LHCN-M2 (cell line): ENCODE measurements around the gene MYO16. TPM values are rescaled to one million over a fixed set of nuclear protein-coding genes. Genes with fewer than 3 reads are reported as not detected.
"Not testable (repeated sequence)": the region's sequence is repeated elsewhere in the genome, so short reads cannot be mapped to it uniquely, and the experiment has no call there.

Experiments used
- DNase-seq: peaks from one replicate; pipeline ENCODE4 v3.0.0-alpha.2; 2012; ENCODE audit warnings: low read depth
- total RNA-seq: library from RNA; depleted of rRNA; stranded (reverse); fragments of >200 nt; gene quantifications from 2 replicates; pipeline ENCODE4 v1.2.3, GENCODE V29; 2014

MYO16 gene
- total RNA-seq, 1 experiment from 2014 or later, result not detected

DNA sequence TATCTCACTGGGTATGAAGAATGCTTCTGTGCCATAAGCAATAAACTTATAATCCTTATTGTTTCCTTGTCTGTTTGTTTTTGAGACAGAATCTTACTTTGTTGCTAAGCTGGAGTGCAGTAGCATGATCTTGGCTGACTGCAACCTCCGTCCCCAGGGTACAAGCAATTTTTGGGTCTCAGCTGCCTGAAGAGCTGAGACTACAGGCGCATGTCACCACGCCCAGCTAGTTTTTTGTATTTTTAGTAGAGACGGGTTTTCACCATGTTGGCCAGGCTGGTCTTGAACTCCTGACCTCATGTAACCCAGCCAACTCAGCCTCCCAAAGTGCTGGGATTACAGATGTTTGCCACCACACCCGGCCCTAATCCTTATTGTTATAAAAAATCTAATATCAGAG is 112.5 kb downstream of the MYO16 start:
- DNase-seq, result no peak

DNA sequence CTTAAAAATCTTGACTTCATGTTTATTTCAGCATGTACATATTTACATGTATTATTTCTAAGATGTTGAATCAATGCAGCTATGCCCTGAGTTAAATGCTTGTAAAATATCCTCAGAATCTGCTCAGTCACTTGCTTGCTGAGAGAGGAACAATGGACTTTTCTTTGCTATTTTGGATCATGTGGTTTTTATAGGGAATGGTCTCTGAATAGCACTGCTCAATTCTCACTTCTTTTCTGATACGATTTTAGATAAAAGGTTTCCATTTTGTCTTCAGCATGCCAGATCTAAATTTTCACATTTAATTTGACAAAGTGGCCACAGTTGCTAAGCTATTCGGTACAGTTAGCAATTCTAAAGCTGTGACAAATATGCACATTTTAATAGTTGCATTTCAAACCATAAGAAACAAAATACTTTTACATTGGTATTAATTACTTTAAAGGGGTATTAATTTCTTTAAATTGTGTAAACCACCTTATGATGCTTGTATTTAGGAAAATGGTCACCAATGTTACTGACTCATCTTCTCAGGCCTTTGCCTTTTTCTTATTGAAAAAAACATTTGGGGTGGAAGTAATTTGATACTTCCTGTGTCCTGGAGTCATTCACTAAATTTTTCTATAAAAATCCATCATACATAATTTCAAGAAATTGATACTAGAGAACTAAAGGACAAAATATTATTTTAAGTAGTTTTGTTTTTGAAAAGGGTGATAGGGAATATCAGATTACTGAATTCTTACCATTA is 113.5 kb downstream of the MYO16 start:
- DNase-seq, result no peak

DNA sequence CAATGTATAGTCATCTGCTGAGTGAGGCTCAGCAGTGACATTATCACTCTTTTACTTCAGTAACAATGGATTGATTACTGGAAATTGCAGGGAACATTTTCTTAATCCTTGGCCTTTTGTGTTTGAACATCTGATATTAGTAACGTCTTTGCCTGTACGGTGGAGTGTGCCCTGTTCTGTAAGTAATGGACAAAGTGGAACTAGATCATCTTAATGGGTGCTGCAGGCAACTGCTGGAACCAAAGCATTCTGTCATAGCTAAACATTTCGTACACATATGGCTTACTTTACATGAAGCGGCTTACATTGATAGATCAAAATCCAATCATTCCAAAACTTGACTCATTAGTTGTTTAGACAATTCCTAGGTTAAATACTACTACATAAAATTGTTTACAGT is 114.1 kb downstream of the MYO16 start:
- DNase-seq, result no peak

DNA sequence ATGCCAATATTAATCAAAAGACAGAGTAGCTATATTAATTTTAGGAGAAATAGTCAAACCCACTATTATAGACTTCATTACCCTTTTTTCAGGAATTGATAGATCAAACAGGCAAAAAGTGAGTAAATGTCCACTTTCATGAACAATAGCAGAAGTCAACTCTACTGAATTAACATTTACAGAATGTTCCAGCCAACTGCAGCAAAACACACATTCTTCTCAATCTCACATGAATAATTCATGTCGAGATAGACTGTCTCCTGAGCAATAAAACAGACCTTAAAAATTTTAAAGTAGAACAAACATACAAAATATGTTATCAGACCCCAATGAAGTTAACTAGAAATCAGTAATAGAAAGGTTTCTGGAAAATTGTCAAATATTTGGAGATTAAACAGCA is 118.4 kb downstream of the MYO16 start:
- DNase-seq, result no peak

DNA sequence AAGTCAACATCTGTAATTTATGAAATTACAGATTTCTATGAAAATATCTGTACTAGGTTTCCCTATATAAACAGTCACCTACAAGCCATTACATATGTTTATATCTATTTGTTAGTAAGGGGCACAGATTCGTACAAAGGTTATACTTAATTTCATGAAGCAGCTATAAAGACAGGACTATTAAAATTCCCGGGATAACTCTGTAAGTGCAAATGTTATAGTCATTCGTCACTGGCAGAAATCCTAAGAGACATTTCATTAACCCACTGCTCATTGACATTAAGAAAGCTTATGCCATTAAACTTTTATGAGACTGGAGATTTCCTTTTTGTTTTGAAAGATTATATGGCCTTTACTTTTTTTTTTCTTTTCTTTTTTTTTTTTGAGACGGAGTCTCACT is 122.9 kb downstream of the MYO16 start:
- DNase-seq, result no peak

DNA sequence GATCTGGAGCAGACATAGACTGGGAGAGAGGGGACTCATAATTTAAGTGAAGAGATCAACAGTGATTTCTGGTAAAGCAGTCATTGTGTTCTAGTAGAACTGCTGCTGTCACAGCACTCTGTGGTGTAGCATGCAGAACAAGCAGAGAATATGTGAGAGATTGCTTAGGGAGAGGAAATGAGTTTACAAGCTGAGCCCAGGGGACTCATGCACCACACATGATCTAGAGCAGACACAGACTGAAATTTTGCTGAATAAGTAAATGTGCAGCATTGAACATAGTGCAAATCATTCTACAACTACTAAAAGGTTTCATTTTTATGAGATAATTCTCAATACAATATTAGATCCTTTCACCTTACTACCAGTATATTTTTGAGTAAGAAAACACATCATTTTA is 125.7 kb downstream of the MYO16 start:
- no peak for DNase-seq

DNA sequence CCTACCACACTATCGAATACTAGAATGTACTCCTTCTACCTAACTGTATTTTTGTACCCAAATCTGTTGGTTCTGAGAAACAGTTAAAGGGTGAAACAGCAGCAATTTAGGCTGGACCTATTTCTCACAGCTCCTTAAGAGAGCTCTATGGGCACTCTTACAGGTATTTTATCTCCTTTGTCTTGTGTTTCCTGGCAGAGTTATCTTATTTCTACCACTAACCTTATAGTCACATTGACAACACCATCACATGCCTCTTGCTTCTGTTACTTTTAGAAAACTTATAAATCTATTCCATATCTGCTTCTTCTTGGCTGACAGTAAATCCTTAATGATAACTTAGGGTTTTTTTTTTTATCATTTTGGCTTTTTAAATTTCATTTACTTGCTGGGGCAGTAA is 130.7 kb downstream of the MYO16 start:
- no peak for DNase-seq

DNA sequence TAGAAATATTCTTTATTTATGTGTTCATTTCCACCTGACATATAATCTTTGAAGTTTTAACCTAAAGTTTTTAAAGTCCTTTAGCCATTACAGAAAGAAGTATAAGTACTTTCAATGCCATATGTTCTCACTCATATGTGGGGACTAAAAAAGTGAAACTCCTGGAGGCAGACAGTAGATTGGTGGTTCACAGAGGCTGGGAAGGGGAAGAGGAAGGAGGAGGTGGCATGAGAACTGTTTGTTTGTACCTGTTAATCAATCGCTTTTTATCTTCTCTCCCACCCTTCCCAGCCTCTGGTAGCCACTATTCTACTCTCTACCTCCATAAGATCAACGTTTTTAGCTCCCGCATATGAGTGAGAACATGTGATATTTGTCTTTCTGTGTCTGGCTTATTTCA is 131.1 kb downstream of the MYO16 start:
- DNase-seq, result no peak

DNA sequence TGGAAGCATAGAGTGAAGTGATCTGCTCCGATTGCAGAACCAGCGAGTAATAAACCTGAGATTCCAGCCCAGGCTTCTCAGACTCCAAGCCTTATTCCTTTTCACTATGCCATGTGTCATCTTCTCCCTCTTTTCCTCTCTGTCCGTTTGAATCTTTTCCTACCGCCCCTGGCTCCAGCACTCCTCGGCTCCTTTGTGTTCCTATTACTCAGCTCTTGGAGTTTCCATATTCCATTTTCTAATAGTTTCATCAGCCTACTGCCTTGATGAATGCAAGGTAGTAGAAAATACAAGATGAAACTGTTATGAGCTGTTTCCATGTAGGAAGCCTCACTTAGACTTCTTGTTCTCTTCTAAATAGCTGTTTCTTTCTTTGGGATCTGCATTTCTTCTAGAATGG is 138.6 kb downstream of the MYO16 start:
- DNase-seq, result no peak

DNA sequence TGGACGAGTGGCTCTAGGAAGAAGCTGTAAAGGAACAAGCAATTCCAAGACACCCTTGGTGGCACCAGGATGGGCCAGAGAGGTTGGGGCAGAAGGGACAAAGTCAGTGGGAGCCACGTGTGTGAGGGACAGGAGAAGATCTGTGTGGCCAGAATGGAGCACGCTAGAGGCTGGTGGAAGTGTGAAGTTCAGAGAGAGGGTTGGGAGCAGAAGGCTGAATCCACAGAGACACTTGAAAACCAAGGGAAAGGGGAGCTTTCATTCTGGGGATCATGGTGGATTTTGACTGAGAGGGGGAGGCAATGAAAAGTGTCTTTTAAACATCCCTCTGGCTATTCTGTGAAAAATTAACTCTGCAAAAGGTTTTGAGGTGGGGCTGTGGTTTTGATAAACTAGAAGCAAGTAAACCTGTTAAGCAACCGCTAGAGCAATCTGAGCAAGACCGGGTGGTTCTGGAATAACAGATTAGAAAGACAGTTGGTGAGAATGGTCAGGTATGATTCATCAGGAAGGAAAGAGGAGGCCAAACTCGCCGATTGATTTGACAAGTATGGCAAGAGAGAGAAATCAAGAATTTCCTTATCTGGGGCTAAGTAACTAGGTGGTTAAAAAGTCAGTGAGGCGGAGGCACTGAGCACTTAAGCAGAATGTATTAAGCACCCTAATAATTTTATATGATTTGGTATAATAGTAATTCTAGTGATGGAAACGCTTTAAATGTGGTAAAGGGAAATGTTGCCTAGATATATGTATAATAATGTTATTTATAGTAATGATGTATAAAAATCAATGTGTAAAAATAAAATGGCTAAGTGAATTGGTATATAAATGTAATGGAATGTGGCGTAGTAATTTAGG is 140.0 kb downstream of the MYO16 start:
- no peak for DNase-seq

DNA sequence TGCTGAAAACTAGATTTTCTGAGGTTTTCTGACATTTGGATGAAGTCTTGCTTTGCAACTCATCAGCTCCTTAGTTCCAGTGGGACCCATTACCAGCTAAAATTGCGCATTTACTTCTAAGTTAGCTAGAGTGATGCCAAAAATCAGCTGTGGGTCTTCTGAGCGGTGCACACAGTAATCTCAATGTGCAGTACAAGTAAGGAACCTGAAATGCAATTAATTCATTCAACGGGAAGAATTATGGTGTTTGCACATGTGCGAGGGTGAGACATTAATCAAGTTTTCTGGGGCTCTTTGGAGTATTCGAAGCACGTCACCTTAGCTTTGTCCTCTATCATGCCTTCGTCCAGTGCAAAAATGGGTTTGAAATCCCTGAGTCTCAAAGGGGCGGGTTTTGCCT is 146.2 kb downstream of the MYO16 start:
- DNase-seq, result no peak

DNA sequence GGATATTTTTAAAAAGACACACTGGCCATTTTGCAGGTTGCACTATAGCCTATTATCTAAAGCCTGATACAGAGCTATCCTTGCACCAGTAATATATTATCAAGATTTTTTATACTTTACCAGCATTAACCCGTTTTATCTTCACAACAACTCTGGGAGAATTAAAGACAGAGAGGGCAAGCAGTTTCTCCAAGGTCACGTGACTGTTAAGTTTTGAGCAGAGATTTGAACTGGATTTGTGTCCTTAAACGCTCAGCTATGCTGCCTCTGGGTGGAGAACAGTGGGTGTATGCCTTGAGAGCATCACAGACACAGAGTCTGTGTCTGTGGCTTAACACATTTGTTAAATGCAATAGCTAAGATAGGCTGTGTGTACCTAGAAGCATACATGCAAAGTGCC is 147.2 kb downstream of the MYO16 start:
- DNase-seq, result no peak

DNA sequence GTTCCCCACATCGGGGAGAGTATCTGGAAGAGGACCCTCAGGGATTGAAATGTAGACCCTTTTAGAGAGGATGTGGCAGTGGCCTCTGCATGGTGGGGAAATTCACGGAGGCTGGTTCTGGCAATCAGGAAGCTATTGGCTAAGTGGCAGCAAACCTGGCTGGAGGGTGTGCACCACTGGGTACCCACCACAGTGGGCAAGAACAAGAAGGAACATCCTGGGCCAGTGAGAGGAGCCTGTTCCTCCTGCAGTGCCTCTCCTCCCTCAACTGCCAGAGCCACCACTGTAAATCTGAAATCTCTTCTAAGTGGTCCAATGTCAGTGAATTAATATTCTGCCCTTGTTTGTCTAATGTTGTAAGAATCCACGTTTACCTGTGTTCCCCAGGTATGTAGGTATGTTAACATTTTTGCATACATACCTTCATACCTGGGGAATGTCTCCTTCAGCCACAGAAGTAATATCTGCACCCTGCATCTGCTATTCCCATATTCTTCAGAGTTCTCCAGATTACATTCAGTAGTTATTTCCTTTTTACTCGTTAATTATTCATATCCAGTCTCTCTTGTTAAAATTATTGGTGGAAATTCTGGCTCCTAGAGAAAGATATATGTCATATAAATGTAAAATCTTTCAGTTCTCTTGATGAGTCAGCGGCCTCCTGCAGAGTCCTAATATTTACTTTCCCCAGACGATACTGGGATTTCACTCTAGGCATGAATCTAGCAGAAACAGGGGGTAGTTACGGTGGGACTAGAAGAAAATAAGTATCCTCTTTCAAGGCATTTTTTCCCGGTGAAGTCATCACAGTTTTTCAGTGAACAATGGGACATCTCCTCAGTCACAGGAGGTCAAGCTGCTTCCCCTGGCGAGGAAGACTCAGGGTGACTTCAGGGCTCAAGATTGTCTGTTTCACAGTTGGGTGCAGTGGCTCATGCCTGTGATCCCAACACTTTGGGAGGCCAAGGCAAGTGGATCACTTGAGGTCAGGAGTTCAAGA is 148.3 kb downstream of the MYO16 start:
- no peak for DNase-seq

DNA sequence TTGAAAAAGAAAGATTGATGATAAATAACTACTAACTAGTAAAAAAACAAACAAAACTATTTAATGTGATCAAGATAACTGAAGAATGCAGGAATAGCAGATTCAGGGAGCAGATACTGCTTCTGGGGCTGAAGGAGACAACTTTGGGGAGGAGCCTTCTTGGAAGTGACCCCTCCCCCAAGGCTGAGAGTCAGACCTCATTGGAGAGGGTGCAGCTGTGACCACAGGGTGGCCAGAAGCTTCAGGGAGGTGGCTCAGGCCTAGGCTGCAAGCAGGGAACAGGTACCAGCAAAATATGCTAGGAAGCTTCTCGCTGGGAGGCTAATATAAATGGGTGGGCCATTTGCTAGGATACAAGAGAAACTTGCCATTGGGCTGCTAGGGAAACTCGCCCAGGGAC is 149.9 kb downstream of the MYO16 start:
- no peak for DNase-seq

DNA sequence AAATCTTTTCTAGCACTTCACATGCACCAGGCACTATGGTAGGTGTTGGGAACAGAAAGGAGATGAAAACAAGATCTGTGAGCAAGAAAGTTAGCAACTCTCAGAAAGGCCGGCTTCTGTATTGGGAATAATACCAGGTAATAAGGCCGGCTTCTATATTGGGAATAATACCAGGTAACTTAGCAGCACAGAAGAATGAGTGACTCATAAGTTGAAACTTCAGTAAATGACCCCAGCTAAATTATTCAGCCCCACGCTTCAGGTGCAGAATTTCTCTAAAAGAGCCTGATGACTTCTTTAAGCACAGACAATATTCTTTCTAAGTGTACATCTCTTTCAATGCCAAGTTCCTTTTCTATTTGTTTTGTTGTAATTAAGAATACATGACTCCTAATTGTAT is 151.3 kb downstream of the MYO16 start:
- DNase-seq, result no peak

DNA sequence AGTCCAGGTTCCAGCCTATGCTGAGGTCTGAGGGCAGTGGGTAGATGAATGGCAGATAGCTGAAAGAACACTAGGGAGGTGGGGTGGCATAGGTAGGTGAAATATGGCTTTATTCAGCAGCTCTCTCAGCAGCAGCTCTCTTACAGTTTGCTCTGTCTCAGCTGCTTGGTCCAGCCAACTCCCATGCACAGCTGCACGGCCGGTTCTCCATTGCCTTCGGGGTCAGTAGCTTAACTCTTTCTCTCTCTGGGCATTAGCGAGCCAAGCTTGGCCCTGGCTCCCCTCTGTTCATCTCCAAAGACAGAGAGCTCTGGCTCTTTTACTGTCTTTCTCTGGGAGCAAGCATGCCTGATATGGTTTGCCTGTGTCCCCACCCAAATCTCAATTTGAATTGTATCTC is 151.9 kb downstream of the MYO16 start:
- no peak for DNase-seq

DNA sequence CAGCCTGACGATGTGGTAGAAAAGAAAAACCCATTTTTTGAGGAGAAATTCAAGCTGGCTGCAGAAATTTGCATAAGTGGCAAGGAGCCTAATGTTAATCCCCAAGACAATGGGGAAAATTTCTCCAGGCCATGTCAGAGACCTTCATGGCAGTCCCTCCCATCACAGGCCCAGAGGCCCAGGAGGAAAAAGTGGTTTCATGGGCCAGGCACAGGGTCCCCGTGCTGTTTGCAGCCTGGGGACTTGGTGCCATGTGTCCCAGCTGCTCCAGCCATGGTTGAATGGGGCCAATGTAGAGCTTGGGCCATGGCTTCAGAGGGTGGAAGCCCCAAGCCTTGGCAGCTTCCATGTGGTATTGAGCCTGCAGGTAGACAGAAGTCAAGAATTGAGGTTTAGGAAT is 153.1 kb downstream of the MYO16 start:
- not testable (repeated sequence) for DNase-seq

DNA sequence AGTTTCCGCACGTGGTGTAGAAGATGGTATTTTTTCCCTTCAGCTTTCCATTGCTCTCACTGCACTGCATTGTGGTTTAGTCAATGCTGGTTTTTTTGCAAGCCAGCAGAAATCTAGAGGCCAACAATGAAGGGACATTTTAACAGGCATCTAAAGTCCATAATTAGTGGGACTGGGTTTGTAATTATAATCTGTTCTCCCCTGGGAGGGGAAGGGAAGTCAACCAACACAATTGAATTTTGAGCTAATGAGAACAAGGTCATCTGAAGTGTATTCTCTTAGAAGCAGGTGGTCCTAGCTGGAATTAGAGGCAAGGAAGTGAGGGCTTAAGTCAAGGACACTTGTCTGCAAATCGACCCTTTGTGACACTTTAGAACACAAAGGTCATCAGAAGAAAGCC is 156.4 kb downstream of the MYO16 start:
- DNase-seq, result no peak

DNA sequence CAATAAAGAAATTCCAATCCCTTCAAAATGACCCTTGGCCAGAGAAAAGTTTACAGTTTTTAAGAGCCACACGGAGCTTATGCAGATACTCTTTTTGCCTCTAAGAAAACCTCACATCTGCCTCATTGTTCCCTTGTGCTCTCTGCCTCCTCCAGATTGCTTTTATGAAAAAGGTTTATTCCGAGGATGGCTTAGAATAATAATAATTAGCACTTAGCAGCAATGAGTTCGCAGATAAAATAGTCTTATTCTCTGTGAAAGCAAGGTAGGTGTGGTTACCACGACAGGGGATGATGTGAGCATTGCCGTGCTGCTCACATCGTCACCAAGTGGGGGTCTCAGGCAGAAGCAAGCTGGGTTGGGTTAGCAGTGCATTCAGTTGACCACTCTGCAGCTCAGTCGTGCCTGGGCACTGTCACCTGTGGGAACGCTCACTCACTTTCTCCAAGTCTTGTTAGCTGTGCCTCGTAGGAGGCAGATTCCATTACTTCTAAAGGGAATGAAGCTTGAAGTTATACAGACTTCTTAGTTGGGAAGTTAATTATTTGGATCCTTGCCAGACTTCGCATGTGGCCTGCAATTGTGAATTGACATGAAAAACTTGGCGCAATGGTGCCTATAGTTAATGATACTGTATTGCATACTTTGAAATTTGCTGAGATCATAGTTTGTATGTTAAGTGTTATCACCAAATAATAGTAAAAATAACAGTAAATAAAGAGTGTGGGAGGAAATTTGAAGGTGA is 157.2 kb downstream of the MYO16 start:
- no peak for DNase-seq

DNA sequence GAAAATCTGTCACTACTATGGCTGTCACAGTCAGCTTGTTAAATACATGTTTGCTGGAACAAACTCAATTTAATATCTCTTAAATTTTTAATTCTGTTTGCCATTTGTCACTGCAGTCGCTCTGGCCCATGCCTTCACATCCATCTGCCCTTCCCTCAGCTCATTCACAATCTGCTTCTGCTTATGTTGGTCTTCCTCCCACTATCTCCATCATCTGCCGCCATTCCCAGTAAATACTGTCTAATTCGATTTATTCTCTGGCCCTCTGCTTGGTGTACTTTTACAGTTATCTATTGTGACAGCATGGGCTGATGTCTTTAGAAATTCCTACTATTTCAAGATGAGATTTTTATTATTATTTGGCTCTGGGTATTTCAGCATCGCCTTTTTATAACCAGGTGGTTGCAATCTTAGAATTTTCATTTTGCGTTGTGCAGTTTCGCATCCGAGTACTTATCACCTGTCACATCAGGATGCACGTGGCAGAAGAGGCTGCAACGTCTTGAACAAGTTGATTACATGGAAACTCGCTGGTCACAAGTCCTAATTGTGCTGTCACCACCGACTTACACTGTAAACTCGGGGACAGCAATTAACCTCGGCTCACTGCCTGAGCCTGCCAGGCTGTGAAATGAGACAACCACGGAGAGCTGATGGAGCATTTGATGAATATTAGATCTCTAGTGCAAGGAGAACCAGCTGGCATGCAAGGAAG is 158.4 kb downstream of the MYO16 start:
- no peak for DNase-seq

DNA sequence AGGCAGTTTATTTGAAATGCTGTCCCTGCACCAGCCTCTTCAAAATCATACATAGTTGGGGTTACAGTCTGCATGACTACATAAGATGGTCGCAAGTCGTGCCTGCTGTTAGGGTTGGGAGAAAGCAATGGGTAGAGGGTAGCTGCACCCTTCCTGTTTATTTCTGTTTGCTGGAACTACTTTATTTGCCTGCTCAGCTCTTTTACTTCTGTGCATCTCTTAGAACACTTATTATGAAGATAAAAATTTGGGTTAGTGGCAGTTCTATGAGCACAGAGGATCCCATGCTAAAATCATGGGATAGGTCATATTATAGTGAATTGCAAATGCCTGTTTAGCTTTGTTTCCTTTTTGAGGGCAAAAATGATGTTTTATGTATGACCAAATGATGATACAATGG is 160.1 kb downstream of the MYO16 start:
- DNase-seq, result no peak
